Urinary bladder (tissue), 4 donors: ENCODE results near the gene TUB. TPM values are rescaled to one million over a fixed set of nuclear protein-coding genes. Genes with fewer than 3 reads are reported as not detected.

Experiments used
- DNase-seq: peaks from one replicate; pipeline ENCODE4 v3.0.0-alpha.2; 2015; ENCODE audit errors: extremely low spot score
- H3K27ac ChIP-seq: one replicate; pipeline ENCODE4 v1.5.1; 2013; ENCODE audit warnings: low read depth, mild to moderate bottlenecking, moderate library complexity
- H3K36me3 ChIP-seq: one replicate; pipeline ENCODE4 v1.6.1; 2013; ENCODE audit warnings: mild to moderate bottlenecking, moderate library complexity; ENCODE audit not compliant: insufficient read depth
- H3K4me1 ChIP-seq: one replicate; pipeline ENCODE4 v1.6.1; 2013; ENCODE audit warnings: mild to moderate bottlenecking, moderate library complexity; ENCODE audit not compliant: insufficient read depth
- H3K4me3 ChIP-seq: one replicate; pipeline ENCODE4 v1.5.1; 2013; ENCODE audit warnings: low read depth, low read length
- WGBS: extraction: QIAGEN DNeasy Blood & Tissue Kit; methylation state at CpG from one replicate; pipeline ENCODE4 v1.1.7; 2013; 5-methylcytosine and 5-hydroxymethylcytosine counted together
- polyA plus RNA-seq: library from polyadenylated mRNA; stranded (reverse); fragments of 200-250 nt; gene quantifications from one replicate; pipeline ENCODE4 v1.2.3, GENCODE V29; 2013
- total RNA-seq: library from RNA; depleted of rRNA; stranded (reverse); fragments of >200 nt; gene quantifications from one replicate; pipeline ENCODE4 v1.2.3, GENCODE V29; 2014
- donor health status: healthy with polysubstance abuse.
- donor health status: healthy.

Gene TUB
- total and polyA plus RNA-seq, 2 donors: 11.7 to 32.2 TPM

- no peak overlapping the region for H3K4me3 ChIP-seq
- 89% methylated on average over 12 of the region's 12 CpGs for WGBS
- DNase-seq: no peak
- H3K36me3 ChIP-seq: no peaks in the 10 kb centered on the region
- H3K4me1 ChIP-seq: no peaks in the 10 kb centered on the region
- H3K27ac ChIP-seq: no peak overlapping the region
These were observed 42.0 kb upstream of the TUB start for GRCh38 chr11:8038811-8039529.

- Histone ChIP-seq H3K4me1 (no peaks in the 10 kb centered on the region), H3K4me3 (no peak overlapping the region), H3K27ac (no peak overlapping the region), H3K36me3 (no peaks in the 10 kb centered on the region)
- WGBS: 89% methylated on average over 10 of the region's 10 CpGs
- no peak for DNase-seq
These were observed 41.3 kb upstream of the TUB start for GRCh38 chr11:8039530-8040260.

GRCh38 chr11:8040261-8040920 lies 40.6 kb upstream of the TUB start:
- no peaks in the 10 kb centered on the region for H3K36me3 ChIP-seq
- WGBS: 90% methylated on average over 4 of the region's 4 CpGs
- DNase-seq: no peak
- no peak overlapping the region for H3K4me3 ChIP-seq
- no peaks in the 10 kb centered on the region for H3K4me1 ChIP-seq
- no peak overlapping the region for H3K27ac ChIP-seq

- no peaks in the 10 kb centered on the region for H3K36me3 ChIP-seq
- H3K4me3 ChIP-seq: no peak overlapping the region
- WGBS: 92% methylated on average over 2 of the region's 2 CpGs
- no peak for DNase-seq
- H3K27ac ChIP-seq: no peak overlapping the region
- H3K4me1 ChIP-seq: no peaks in the 10 kb centered on the region
These were observed 40.1 kb upstream of the TUB start for GRCh38 chr11:8040921-8041285.

- H3K4me3 ChIP-seq: no peak overlapping the region
- no peak for DNase-seq
- H3K27ac ChIP-seq: no peak overlapping the region
- H3K36me3 ChIP-seq: no peaks in the 10 kb centered on the region
- no peaks in the 10 kb centered on the region for H3K4me1 ChIP-seq
- 94% methylated on average over 4 of the region's 4 CpGs for WGBS
These were observed 39.4 kb upstream of the TUB start for GRCh38 chr11:8041576-8041975.

GRCh38 chr11:8043756-8044155 lies 37.3 kb upstream of the TUB start:
- 74% methylated on average over 2 of the region's 2 CpGs for WGBS

GRCh38 chr11:8045839-8046238 lies 35.2 kb upstream of the TUB start:
- Histone ChIP-seq H3K4me1 (no peaks in the 10 kb centered on the region), H3K27ac (no peak overlapping the region), H3K4me3 (no peak overlapping the region), H3K36me3 (no peaks in the 10 kb centered on the region)
- WGBS: 56% methylated on average over 4 of the region's 4 CpGs
- no peak for DNase-seq

More at GRCh38 chr11:8043756-8044155, 37.3 kb upstream of the TUB start:
- no peak for DNase-seq
- H3K4me1 ChIP-seq: no peaks in the 10 kb centered on the region
- H3K4me3 ChIP-seq: no peak overlapping the region
- H3K27ac ChIP-seq: no peak overlapping the region
- H3K36me3 ChIP-seq: no peaks in the 10 kb centered on the region

- 81% methylated on average over 3 of the region's 3 CpGs for WGBS
These were observed 33.6 kb upstream of the TUB start for GRCh38 chr11:8047382-8047781.

GRCh38 chr11:8049084-8049483 lies 31.9 kb upstream of the TUB start:
- Histone ChIP-seq H3K4me3 (no peak overlapping the region), H3K4me1 (no peaks in the 10 kb centered on the region), H3K36me3 (no peaks in the 10 kb centered on the region), H3K27ac (no peak overlapping the region)
- 87% methylated on average over 3 of the region's 3 CpGs for WGBS
- no peak for DNase-seq

More at GRCh38 chr11:8047382-8047781, 33.6 kb upstream of the TUB start:
- Histone ChIP-seq H3K27ac (no peak overlapping the region), H3K36me3 (no peaks in the 10 kb centered on the region), H3K4me1 (no peaks in the 10 kb centered on the region), H3K4me3 (no peak overlapping the region)
- no peak for DNase-seq

- DNase-seq: no peak
- 70% methylated on average over 7 of the region's 7 CpGs for WGBS
- no peak overlapping the region for H3K4me3 ChIP-seq
- no peaks in the 10 kb centered on the region for H3K4me1 ChIP-seq
- H3K27ac ChIP-seq: no peak overlapping the region
- H3K36me3 ChIP-seq: no peaks in the 10 kb centered on the region
These were observed 25.7 kb upstream of the TUB start for GRCh38 chr11:8055091-8055835.

- WGBS: 86% methylated on average over 10 of the region's 10 CpGs
- H3K27ac ChIP-seq: no peak overlapping the region
- no peaks in the 10 kb centered on the region for H3K36me3 ChIP-seq
- H3K4me1 ChIP-seq: no peaks in the 10 kb centered on the region
- no peak overlapping the region for H3K4me3 ChIP-seq
- no peak for DNase-seq
These were observed 25.0 kb upstream of the TUB start for GRCh38 chr11:8055836-8056526.

GRCh38 chr11:8056810-8057463 lies 24.1 kb upstream of the TUB start:
- Histone ChIP-seq H3K36me3 (no peaks in the 10 kb centered on the region), H3K4me1 (no peaks in the 10 kb centered on the region), H3K27ac (peak overlapping the region; percentile 3), H3K4me3 (no peak overlapping the region)
- WGBS: 31% methylated on average over 12 of the region's 12 CpGs
- DNase-seq: no peak
